ENCODE results near the gene CFI. TPM values are rescaled to one million over a fixed set of nuclear protein-coding genes. Genes with fewer than 3 reads are reported as not detected.

Gene CFI
- total RNA-seq, 1 donor from 2014 or later, result not detected

- Mint-ChIP-seq H3K4me3 (ENCODE audit: unreplicated experiment) (no peak overlapping the region), H3K27me3 (ENCODE audit: unreplicated experiment) (no peaks in the 10 kb centered on the region), H3K4me1 (ENCODE audit: low read depth, unreplicated experiment) (no peaks in the 10 kb centered on the region), H3K9me3 (ENCODE audit: unreplicated experiment) (no peaks in the 10 kb centered on the region), H3K27ac (ENCODE audit: unreplicated experiment) (no peak overlapping the region), H3K36me3 (ENCODE audit: unreplicated experiment) (no peaks in the 10 kb centered on the region)
- no peak for DNase-seq
- no peak for TF ChIP-seq CTCF (IDR thresholded peaks at IDR 0.05; ENCODE audit: partially characterized antibody, unreplicated experiment)
Observed at GRCh38 chr4:109752525-109752924, 49.3 kb downstream of the CFI start.

- Mint-ChIP-seq H3K4me1 (ENCODE audit: low read depth, unreplicated experiment) (no peaks in the 10 kb centered on the region), H3K36me3 (ENCODE audit: unreplicated experiment) (no peaks in the 10 kb centered on the region), H3K9me3 (ENCODE audit: unreplicated experiment) (no peaks in the 10 kb centered on the region), H3K4me3 (ENCODE audit: unreplicated experiment) (no peak overlapping the region), H3K27ac (ENCODE audit: unreplicated experiment) (no peak overlapping the region), H3K27me3 (ENCODE audit: unreplicated experiment) (no peaks in the 10 kb centered on the region)
- no peak for DNase-seq
- TF ChIP-seq CTCF (IDR thresholded peaks at IDR 0.05; ENCODE audit: partially characterized antibody, unreplicated experiment), result no peak
Observed at GRCh38 chr4:109751852-109752251, 49.9 kb downstream of the CFI start.

GRCh38 chr4:109750652-109751244, 51.1 kb downstream of the CFI start:
- Mint-ChIP-seq H3K27me3 (ENCODE audit: unreplicated experiment) (no peaks in the 10 kb centered on the region), H3K4me3 (ENCODE audit: unreplicated experiment) (no peak overlapping the region), H3K4me1 (ENCODE audit: low read depth, unreplicated experiment) (no peaks in the 10 kb centered on the region), H3K36me3 (ENCODE audit: unreplicated experiment) (no peaks in the 10 kb centered on the region), H3K27ac (ENCODE audit: unreplicated experiment) (no peak overlapping the region), H3K9me3 (ENCODE audit: unreplicated experiment) (no peaks in the 10 kb centered on the region)
- no peak for TF ChIP-seq CTCF (IDR thresholded peaks at IDR 0.05; ENCODE audit: partially characterized antibody, unreplicated experiment)
- no peak for DNase-seq

GRCh38 chr4:109749388-109750082, 52.3 kb downstream of the CFI start:
- H3K27ac Mint-ChIP-seq (ENCODE audit: unreplicated experiment), result no peak overlapping the region
- DNase-seq, result no peak
- no peaks in the 10 kb centered on the region for H3K36me3 Mint-ChIP-seq (ENCODE audit: unreplicated experiment)
- H3K4me3 Mint-ChIP-seq (ENCODE audit: unreplicated experiment), result no peak overlapping the region
- H3K27me3 Mint-ChIP-seq (ENCODE audit: unreplicated experiment), result no peaks in the 10 kb centered on the region
- H3K4me1 Mint-ChIP-seq (ENCODE audit: low read depth, unreplicated experiment), result no peaks in the 10 kb centered on the region
- no peaks in the 10 kb centered on the region for H3K9me3 Mint-ChIP-seq (ENCODE audit: unreplicated experiment)
- no peak for TF ChIP-seq CTCF (IDR thresholded peaks at IDR 0.05; ENCODE audit: partially characterized antibody, unreplicated experiment)

- TF ChIP-seq CTCF (IDR thresholded peaks at IDR 0.05; ENCODE audit: partially characterized antibody, unreplicated experiment), result no peak
- Mint-ChIP-seq H3K4me1 (ENCODE audit: low read depth, unreplicated experiment) (no peaks in the 10 kb centered on the region), H3K27ac (ENCODE audit: unreplicated experiment) (no peak overlapping the region)
Observed at GRCh38 chr4:109748114-109748513, 53.7 kb downstream of the CFI start.

More at GRCh38 chr4:109748114-109748513, 53.7 kb downstream of the CFI start:
- H3K4me3 Mint-ChIP-seq (ENCODE audit: unreplicated experiment), result no peak overlapping the region
- H3K9me3 Mint-ChIP-seq (ENCODE audit: unreplicated experiment), result no peaks in the 10 kb centered on the region
- no peak for DNase-seq
- H3K36me3 Mint-ChIP-seq (ENCODE audit: unreplicated experiment), result no peaks in the 10 kb centered on the region
- no peaks in the 10 kb centered on the region for H3K27me3 Mint-ChIP-seq (ENCODE audit: unreplicated experiment)
